ENCODE results near the gene CXorf65. TPM values are rescaled to one million over a fixed set of nuclear protein-coding genes. Genes with fewer than 3 reads are reported as not detected.

The CXorf65 gene
- total RNA-seq (2022) (1.5 TPM in 1 of 2 replicates, not detected in the other), Bru-seq, nascent RNA (percentile 43 among the genes with signal in this experiment), BruChase-seq, experiment 1, labeled RNA remaining after a 2-hour chase (not detected), BruChase-seq, experiment 2, labeled RNA remaining after a 6-hour chase (not detected)
- long read RNA-seq = 0 reads

- no peak for DNase-seq
- Histone ChIP-seq H3K4me1 (peaks cover 9% of the 10 kb centered on the region), H3K36me3 (ENCODE audit: control insufficient read depth, insufficient read depth, low read length) (no peaks in the 10 kb centered on the region), H3K4me3 (ENCODE audit: low read depth, low read length) (no peak within 1 kb of the TSS), H3K9me3 (no peaks in the 10 kb centered on the region), H3K27me3 (replicated peaks; ENCODE audit: control insufficient read depth, insufficient read depth, low read length) (no peaks in the 10 kb centered on the region)
- Mint-ChIP-seq H3K27ac (ENCODE audit: unreplicated experiment) (no peak within 1 kb of the TSS), H3K36me3 (ENCODE audit: insufficient read depth, unreplicated experiment) (peaks cover 6% of the 10 kb centered on the region), H3K9me3 (ENCODE audit: unreplicated experiment) (no peaks in the 10 kb centered on the region), H3K4me1 (ENCODE audit: low read depth, unreplicated experiment) (peaks cover 20% of the 10 kb centered on the region), H3K27me3 (ENCODE audit: insufficient read depth, unreplicated experiment) (no peaks in the 10 kb centered on the region), H3K4me3 (ENCODE audit: unreplicated experiment) (no peak within 1 kb of the TSS)
- TF ChIP-seq, protein P1, sequence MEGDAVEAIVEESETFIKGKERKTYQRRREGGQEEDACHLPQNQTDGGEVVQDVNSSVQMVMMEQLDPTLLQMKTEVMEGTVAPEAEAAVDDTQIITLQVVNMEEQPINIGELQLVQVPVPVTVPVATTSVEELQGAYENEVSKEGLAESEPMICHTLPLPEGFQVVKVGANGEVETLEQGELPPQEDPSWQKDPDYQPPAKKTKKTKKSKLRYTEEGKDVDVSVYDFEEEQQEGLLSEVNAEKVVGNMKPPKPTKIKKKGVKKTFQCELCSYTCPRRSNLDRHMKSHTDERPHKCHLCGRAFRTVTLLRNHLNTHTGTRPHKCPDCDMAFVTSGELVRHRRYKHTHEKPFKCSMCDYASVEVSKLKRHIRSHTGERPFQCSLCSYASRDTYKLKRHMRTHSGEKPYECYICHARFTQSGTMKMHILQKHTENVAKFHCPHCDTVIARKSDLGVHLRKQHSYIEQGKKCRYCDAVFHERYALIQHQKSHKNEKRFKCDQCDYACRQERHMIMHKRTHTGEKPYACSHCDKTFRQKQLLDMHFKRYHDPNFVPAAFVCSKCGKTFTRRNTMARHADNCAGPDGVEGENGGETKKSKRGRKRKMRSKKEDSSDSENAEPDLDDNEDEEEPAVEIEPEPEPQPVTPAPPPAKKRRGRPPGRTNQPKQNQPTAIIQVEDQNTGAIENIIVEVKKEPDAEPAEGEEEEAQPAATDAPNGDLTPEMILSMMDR (IDR thresholded peaks at IDR 0.05; ENCODE audit: insufficient read depth in 1 of 2, low read depth in 1 of 2, low read length in 1 of 2, severe bottlenecking in 1 of 2, unreplicated experiment in 1 of 2) = no peak
- intact Hi-C loops (cut with micrococcal nuclease; ENCODE audit: unreplicated experiment) = no loop called here
- BruUV-seq (replicated peaks) = no TSS peak
- POLR2A ChIA-PET = no interaction called here
- CTCF ChIA-PET = interaction anchor here (0.6 kb wide), 1 partner anchor 552 kb away, joined by 3 read pairs; no protein-coding TSS in a partner anchor
Observed at GRCh38 chrX:71106427-71106826, at the start of gene CXorf65. CXorf65 (minus strand) TSS chrX:71106740; CDS start chrX:71106556, 184 bp downstream.

DNA sequence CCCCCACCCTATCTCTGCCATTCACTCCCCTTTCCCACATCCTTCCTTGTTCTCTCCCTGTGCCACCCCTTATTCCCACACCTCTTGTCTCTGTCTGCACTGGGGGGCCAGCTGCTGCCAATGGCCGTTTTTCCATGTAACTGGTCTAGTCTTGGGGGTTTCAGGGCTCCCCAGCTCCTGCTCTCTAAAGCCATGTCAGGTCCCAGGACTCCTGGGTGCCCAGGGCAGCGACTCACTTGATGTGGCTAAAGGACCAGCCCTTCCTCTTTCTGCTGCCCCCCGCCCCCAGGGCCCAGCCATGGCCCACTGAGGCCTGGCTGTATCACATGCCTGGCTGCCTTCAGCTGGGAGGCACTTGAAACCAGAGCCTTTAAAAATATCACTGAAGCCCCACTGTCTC is 48.1 kb upstream of the CXorf65 start:
- H3K36me3 Mint-ChIP-seq (ENCODE audit: insufficient read depth, unreplicated experiment) = no peaks in the 10 kb centered on the region
- no peaks in the 10 kb centered on the region for H3K9me3 Mint-ChIP-seq (ENCODE audit: unreplicated experiment)
- Histone ChIP-seq H3K9me3 (no peaks in the 10 kb centered on the region), H3K4me3 (ENCODE audit: low read depth, low read length) (no peak overlapping the region), H3K36me3 (ENCODE audit: control insufficient read depth, insufficient read depth, low read length) (no peaks in the 10 kb centered on the region), H3K4me1 (no peaks in the 10 kb centered on the region), H3K27me3 (replicated peaks; ENCODE audit: control insufficient read depth, insufficient read depth, low read length) (no peaks in the 10 kb centered on the region)
- intact Hi-C loops (cut with micrococcal nuclease; ENCODE audit: unreplicated experiment) = no loop called here
- no TSS peak for BruUV-seq (replicated peaks)
- no peak overlapping the region for H3K27ac Mint-ChIP-seq (ENCODE audit: unreplicated experiment)
- peaks cover 6% of the 10 kb centered on the region for H3K4me1 Mint-ChIP-seq (ENCODE audit: low read depth, unreplicated experiment)
- ChIA-PET POLR2A (no interaction called here), CTCF (no interaction called here)
- TF ChIP-seq, protein P1 (IDR thresholded peaks at IDR 0.05; ENCODE audit: insufficient read depth in 1 of 2, low read depth in 1 of 2, low read length in 1 of 2, severe bottlenecking in 1 of 2, unreplicated experiment in 1 of 2) = no peak
- no peak overlapping the region for H3K4me3 Mint-ChIP-seq (ENCODE audit: unreplicated experiment)
- DNase-seq = no peak
- no peaks in the 10 kb centered on the region for H3K27me3 Mint-ChIP-seq (ENCODE audit: insufficient read depth, unreplicated experiment)

DNA sequence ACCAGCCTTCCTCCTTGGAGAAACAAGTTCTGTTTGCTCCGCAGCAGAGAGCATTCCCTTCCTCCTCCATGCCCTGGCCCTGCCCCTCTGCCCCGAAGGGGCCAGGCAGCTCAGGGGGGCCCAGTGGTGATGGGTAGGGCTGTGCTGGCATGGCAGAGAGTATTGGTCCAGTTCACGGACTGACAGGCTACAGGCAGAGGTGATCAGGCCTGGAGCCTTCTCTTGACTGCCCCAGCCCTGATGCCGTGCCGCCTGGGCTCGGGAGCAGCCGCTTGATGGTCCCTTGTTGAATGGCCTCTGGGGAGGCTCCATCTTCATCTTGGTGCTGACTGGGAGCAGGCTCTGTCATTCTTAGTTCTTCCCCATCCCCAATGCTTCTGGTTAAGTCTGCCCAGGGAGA is 47.7 kb upstream of the CXorf65 start:
- no TSS peak for BruUV-seq (replicated peaks)
- H3K4me1 ChIP-seq = no peaks in the 10 kb centered on the region
- H3K4me3 ChIP-seq (ENCODE audit: low read depth, low read length) = no peak overlapping the region
- intact Hi-C loops (cut with micrococcal nuclease; ENCODE audit: unreplicated experiment) = no loop called here
- H3K27ac Mint-ChIP-seq (ENCODE audit: unreplicated experiment) = no peak overlapping the region
- CTCF ChIA-PET = no interaction called here
- H3K27me3 Mint-ChIP-seq (ENCODE audit: insufficient read depth, unreplicated experiment) = no peaks in the 10 kb centered on the region
- H3K9me3 ChIP-seq = no peaks in the 10 kb centered on the region
- TF ChIP-seq, protein P1 (IDR thresholded peaks at IDR 0.05; ENCODE audit: insufficient read depth in 1 of 2, low read depth in 1 of 2, low read length in 1 of 2, severe bottlenecking in 1 of 2, unreplicated experiment in 1 of 2) = no peak
- no peak overlapping the region for H3K4me3 Mint-ChIP-seq (ENCODE audit: unreplicated experiment)
- POLR2A ChIA-PET = no interaction called here
- no peaks in the 10 kb centered on the region for H3K27me3 ChIP-seq (replicated peaks; ENCODE audit: control insufficient read depth, insufficient read depth, low read length)
- peaks cover 6% of the 10 kb centered on the region for H3K4me1 Mint-ChIP-seq (ENCODE audit: low read depth, unreplicated experiment)
- DNase-seq = no peak
- no peaks in the 10 kb centered on the region for H3K9me3 Mint-ChIP-seq (ENCODE audit: unreplicated experiment)
- no peaks in the 10 kb centered on the region for H3K36me3 Mint-ChIP-seq (ENCODE audit: insufficient read depth, unreplicated experiment)
- H3K36me3 ChIP-seq (ENCODE audit: control insufficient read depth, insufficient read depth, low read length) = no peaks in the 10 kb centered on the region
